ENCODE data around the gene GNE. TPM values are rescaled to one million over a fixed set of nuclear protein-coding genes. Genes with fewer than 3 reads are reported as not detected.
A peak's percentile ranks its signal among the peaks of the same experiment; 100 is the strongest.

GNE gene
- total RNA-seq, 1 donor from 2014 or later = 19.3 TPM

DNA sequence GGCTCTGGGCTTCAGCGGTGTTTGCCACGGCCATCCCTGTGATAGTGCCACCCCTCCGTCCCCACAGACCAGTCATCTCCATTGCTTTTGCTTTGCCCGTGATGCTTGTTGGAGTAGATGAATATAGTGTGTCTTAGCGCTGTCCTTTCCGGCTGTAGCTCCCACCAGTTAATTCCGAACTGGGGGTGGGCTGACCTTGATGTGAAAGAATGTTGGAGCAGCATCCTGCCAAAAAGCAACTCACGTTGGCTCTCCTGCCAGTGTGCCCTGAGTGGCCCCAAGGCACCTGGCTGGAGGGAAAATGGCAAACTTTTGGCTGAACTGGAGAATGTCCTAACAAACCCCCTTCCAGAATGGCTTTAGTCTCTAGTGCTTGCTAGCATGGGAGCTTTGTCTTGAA lies 47.5 kb downstream of the GNE start:
- TF ChIP-seq, protein P1, sequence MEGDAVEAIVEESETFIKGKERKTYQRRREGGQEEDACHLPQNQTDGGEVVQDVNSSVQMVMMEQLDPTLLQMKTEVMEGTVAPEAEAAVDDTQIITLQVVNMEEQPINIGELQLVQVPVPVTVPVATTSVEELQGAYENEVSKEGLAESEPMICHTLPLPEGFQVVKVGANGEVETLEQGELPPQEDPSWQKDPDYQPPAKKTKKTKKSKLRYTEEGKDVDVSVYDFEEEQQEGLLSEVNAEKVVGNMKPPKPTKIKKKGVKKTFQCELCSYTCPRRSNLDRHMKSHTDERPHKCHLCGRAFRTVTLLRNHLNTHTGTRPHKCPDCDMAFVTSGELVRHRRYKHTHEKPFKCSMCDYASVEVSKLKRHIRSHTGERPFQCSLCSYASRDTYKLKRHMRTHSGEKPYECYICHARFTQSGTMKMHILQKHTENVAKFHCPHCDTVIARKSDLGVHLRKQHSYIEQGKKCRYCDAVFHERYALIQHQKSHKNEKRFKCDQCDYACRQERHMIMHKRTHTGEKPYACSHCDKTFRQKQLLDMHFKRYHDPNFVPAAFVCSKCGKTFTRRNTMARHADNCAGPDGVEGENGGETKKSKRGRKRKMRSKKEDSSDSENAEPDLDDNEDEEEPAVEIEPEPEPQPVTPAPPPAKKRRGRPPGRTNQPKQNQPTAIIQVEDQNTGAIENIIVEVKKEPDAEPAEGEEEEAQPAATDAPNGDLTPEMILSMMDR (IDR thresholded peaks at IDR 0.05) = no peak
- no peaks in the 10 kb centered on the region for H3K9me3 Mint-ChIP-seq
- no peaks in the 10 kb centered on the region for H3K4me1 Mint-ChIP-seq
- CTCF ChIA-PET = no interaction called here
- H3K27ac Mint-ChIP-seq = no peak overlapping the region
- no peaks in the 10 kb centered on the region for H3K27me3 Mint-ChIP-seq
- DNase-seq (no peak), ATAC-seq (ENCODE audit: low read depth) (no peak)
- H3K36me3 Mint-ChIP-seq (ENCODE audit: low read depth) = peaks cover 93% of the 10 kb centered on the region
- no peak overlapping the region for H3K4me3 Mint-ChIP-seq
- intact Hi-C loops (cut with micrococcal nuclease) = no loop called here
- POLR2A ChIA-PET = no interaction called here

- Mint-ChIP-seq H3K4me3 (no peak overlapping the region), H3K9me3 (no peaks in the 10 kb centered on the region), H3K4me1 (no peaks in the 10 kb centered on the region), H3K36me3 (ENCODE audit: low read depth) (peaks cover 96% of the 10 kb centered on the region), H3K27me3 (no peaks in the 10 kb centered on the region), H3K27ac (no peak overlapping the region)
- TF ChIP-seq, protein P1 (IDR thresholded peaks at IDR 0.05) = no peak
- CTCF ChIA-PET = no interaction called here
- DNase-seq (no peak), ATAC-seq (ENCODE audit: low read depth) (no peak)
- POLR2A ChIA-PET = no interaction called here
- intact Hi-C loops (cut with micrococcal nuclease) = no loop called here
Observed at GRCh38 chr9:36208521-36209253, 49.6 kb downstream of the GNE start.

- Mint-ChIP-seq H3K27ac (peak overlapping the region; percentile 46), H3K9me3 (no peaks in the 10 kb centered on the region), H3K36me3 (ENCODE audit: low read depth) (peaks cover 97% of the 10 kb centered on the region), H3K4me1 (no peaks in the 10 kb centered on the region), H3K27me3 (no peaks in the 10 kb centered on the region), H3K4me3 (no peak overlapping the region)
- no peak for ATAC-seq (ENCODE audit: low read depth)
- POLR2A ChIA-PET = no interaction called here
- no peak for DNase-seq
- intact Hi-C loops (cut with micrococcal nuclease) = no loop called here
- CTCF ChIA-PET = interaction anchor here (1.7 kb wide), 1 partner anchor 18 kb away, joined by 5 read pairs; no protein-coding TSS in a partner anchor
- TF ChIP-seq, protein P1 (IDR thresholded peaks at IDR 0.05) = no peak
Observed at GRCh38 chr9:36207546-36208012, 50.7 kb downstream of the GNE start.

DNA sequence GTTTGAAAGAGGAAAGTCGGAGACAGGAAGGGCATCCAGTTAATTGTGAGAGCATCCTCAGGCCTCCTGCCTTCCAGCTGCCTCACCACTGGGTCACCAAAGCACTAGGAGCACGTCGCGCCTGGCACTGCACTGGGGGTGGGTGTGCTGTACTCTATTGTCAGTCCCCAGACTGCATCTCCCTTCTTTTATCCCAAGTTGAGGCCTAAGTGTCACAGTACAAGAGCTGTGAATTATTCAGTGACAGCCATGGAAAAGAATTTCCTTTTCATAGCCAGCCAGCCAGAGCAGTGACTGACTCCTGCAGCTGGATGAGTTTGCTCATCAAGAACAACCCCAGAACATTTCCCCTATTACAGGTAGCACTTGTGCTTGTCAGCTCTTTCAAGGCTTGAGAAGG lies 51.2 kb downstream of the GNE start:
- Mint-ChIP-seq H3K4me1 (no peaks in the 10 kb centered on the region), H3K27ac (no peak overlapping the region), H3K36me3 (ENCODE audit: low read depth) (peaks cover 97% of the 10 kb centered on the region), H3K4me3 (no peak overlapping the region), H3K27me3 (no peaks in the 10 kb centered on the region), H3K9me3 (no peaks in the 10 kb centered on the region)
- ATAC-seq (ENCODE audit: low read depth) = no peak
- TF ChIP-seq, protein P1 (IDR thresholded peaks at IDR 0.05) = no peak
- ChIA-PET CTCF (interaction anchor here (1.7 kb wide), 1 partner anchor 18 kb away, joined by 5 read pairs; no protein-coding TSS in a partner anchor), POLR2A (no interaction called here)
- intact Hi-C loops (cut with micrococcal nuclease) = no loop called here
- no peak for DNase-seq

DNA sequence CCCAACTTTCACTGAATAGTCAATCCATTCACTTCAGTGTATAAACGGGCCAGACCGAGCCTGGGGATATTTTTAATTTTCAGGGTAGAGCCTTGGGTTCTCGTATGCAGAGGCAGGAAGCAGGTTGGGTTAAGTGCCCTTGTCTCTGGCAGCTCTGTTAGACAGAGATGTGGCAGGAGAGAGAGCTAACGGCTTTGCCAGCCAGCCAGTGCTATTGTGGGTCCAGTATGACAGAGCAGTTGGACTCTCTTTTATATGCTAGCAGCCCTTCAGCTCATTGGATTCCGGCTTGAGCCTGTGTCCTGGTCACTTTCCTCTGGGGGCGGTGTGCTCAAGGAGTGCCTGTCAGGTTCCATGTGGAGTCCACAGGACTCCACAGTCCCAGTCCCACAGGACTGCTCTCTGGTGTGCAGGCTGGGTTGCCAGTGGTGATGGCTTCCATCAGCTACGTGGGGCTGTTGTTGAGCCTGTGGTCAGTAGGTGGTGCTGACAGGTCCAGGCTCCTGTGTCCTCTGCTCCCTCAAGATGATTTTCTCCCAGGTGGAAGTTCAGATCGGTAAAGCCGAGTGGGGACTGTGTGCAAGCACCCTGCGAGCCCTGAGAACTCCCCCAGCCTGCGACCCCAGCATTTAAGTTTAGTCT lies 53.2 kb downstream of the GNE start:
- H3K4me3 Mint-ChIP-seq = no peak overlapping the region
- H3K4me1 Mint-ChIP-seq = no peaks in the 10 kb centered on the region
- TF ChIP-seq, protein P1 (IDR thresholded peaks at IDR 0.05) = no peak
- no peak for ATAC-seq (ENCODE audit: low read depth)
- POLR2A ChIA-PET = interaction anchor here (1.6 kb wide), 1 partner anchor 14 kb away, joined by 4 read pairs; the partner anchor contains the start of gene CLTA
- intact Hi-C loops (cut with micrococcal nuclease) = no loop called here
- H3K27me3 Mint-ChIP-seq = no peaks in the 10 kb centered on the region
- H3K36me3 Mint-ChIP-seq (ENCODE audit: low read depth) = peaks cover 95% of the 10 kb centered on the region
- DNase-seq = no peak
- CTCF ChIA-PET = interaction anchor here (1.0 kb wide), 1 partner anchor 8 kb away, joined by 4 read pairs; no protein-coding TSS in a partner anchor
- no peak overlapping the region for H3K27ac Mint-ChIP-seq
- H3K9me3 Mint-ChIP-seq = no peaks in the 10 kb centered on the region
